Adrenal gland (tissue), 12 donors: ENCODE data around the gene CHTF18. TPM values are rescaled to one million over a fixed set of nuclear protein-coding genes. Genes with fewer than 3 reads are reported as not detected.

Experiments used
- DNase-seq, 7 donors: peaks; one replicate each; pipeline ENCODE4 v3.0.0-alpha.2; 2019 to 2020
- H3K27ac ChIP-seq, 5 donors: fragments of 200-600 bp; sonication (generic) in 4 of 5; 1 replicate in 3 of 5; 2 replicates in 2 of 5; pipeline versions ENCODE4 v1.5.1 to v1.8.0; 2016 to 2020; ENCODE audit warnings: mild to moderate bottlenecking in 1 of 5
- H3K27me3 ChIP-seq: fragments of 200-600 bp; 2 replicates; pipeline ENCODE4 v1.8.0; 2021
- H3K36me3 ChIP-seq, 2 donors: fragments of 200-600 bp; replicated peaks in 1 of 2; 1 replicate in 1 of 2; 2 replicates in 1 of 2; pipeline versions ENCODE4 v1.5.1 to v1.8.0; 2018 to 2022
- H3K4me1 ChIP-seq, 2 donors: fragments of 200-600 bp; replicated peaks in 1 of 2; 1 replicate in 1 of 2; 2 replicates in 1 of 2; pipeline versions ENCODE4 v1.5.1 to v1.8.0; 2018 to 2021
- H3K4me3 ChIP-seq, 4 donors: fragments of 200-600 bp; sonication (generic) in 3 of 4; one replicate each; pipeline ENCODE4 v1.5.1; 2016 to 2018
- H3K9me3 ChIP-seq, 3 donors: fragments of 200-600 bp; sonication (generic) in 1 of 3; replicated peaks in 1 of 3; 1 replicate in 2 of 3; 2 replicates in 1 of 3; pipeline versions ENCODE4 v1.5.1 to v1.8.0; 2016 to 2021
- CTCF ChIP-seq, 6 experiments: fragments of 450-650 bp in 4 of 6; fragments of 200-600 bp in 2 of 6; sonication (generic) in 1 of 6; IDR thresholded peaks; 1 replicate in 5 of 6; 2 replicates in 1 of 6; pipeline versions ENCODE4 v1.5.1 to v1.8.0; 2016 to 2021; ENCODE audit warnings: antibody characterized with exemption in 6 of 6, mild to moderate bottlenecking in 2 of 6, moderate library complexity in 1 of 6
- POLR2A ChIP-seq, 2 donors: fragments of 450-650 bp; IDR thresholded peaks; one replicate each; pipeline ENCODE4 v1.6.1; 2017; ENCODE audit warnings: antibody characterized with exemption in 2 of 2, mild to moderate bottlenecking in 2 of 2, moderate library complexity in 1 of 2
- WGBS, 4 donors: extraction: QIAGEN DNeasy Blood & Tissue Kit in 2 of 4; methylation state at CpG; one replicate each; pipeline versions ENCODE4 v1.1.5 to v1.1.7; 2013 to 2017; 5-methylcytosine and 5-hydroxymethylcytosine counted together
- intact Hi-C, 2 donors: fragments of 100-400 bp; cut with DNase I; formaldehyde crosslinking; loops; one replicate each; pipeline versions ENCODE4 v1.14.1 to v1.15.0; 2022 to 2023
- polyA plus RNA-seq, 3 donors: library from polyadenylated mRNA; stranded (reverse); fragments of 200-250 nt in 2 of 3; fragments of 350-450 nt in 1 of 3; fragmentation: Illumina TruSeq in 1 of 3; extraction: RNeasy Lipid Tissue Mini Kit (QIAGEN cat#74804) in 1 of 3; gene quantifications; one replicate each; pipeline ENCODE4 v1.2.3, GENCODE V29; 2013 to 2014
- total RNA-seq, 9 donors: library from RNA; depleted of rRNA in 4 of 9; stranded (reverse); fragments of >200 nt in 4 of 9; fragments of 120-200 nt in 1 of 9; fragmentation: NEBNext Ultra II Directional in 1 of 9; extraction: Animal tissue kit (Norgen Biotek cat#: 25700) in 1 of 9; gene quantifications; one replicate each; pipeline versions ENCODE4 v1.1.0 to v1.2.4, GENCODE V29; 2013 to 2023
- donor health status: healthy with polysubstance abuse.
- donor health status: Bipolar disorder and iron deficiency.
- donor health status: DM: yes; HTN: yes; CAD: no.
- donor health status: DM: no; HTN: no; CAD: no.
- donor health status: DM: no; HTN: no; CAD: no.
- donor health status: DM: yes; HTN: yes; CAD: no.

The CHTF18 gene
- total and polyA plus RNA-seq, 12 donors, result 0.29 to 69.8 (median 11.4) TPM

- H3K36me3 ChIP-seq, result no peaks in the 10 kb centered on the region
These were observed 5.0 kb downstream of the CHTF18 start for GRCh38 chr16:793414-793813.

DNA sequence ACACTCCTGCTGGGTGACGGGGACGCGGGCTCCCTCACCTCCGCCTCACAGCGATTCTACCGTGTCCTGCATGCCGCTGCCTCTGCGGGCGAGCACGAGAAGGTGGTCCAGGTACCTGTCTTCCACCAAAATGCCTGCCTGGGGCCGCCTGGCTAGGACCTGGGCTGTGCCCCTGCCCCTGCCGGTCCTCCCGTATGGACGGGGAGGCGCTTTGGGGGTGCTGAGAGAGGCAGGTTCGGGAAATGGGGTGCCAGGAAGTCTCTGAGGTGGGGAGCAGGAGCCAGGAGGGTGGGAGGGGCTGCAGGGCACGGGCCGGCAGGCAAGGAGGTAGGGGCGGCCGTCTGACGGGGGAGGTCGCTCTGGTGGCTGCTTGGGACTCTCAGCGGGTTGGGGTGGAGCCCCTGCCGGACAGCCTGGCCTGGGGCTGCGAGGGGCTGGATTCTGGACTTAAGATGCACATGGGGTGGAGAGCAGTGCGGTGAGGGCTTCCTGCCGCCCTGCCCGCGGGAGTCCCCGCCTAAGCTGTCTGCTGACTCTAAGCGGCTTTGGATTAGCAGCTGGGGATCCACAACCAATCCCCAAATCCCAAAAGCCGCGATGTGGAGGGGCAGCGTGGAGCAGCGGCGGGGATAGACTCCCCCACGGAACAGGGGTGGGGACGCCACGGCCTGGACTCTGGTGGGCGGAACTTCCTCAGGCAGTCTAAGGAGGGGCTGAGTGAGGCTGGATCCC is 5.8 kb downstream of the CHTF18 start:
- DNase-seq, result no peak
- peaks cover 0 to under 1% of the 10 kb centered on the region in 2 donors for H3K4me1 ChIP-seq
- WGBS, 4 donors, result 92 to 94% (median 93%) methylated on average over 18 to 40 of the region's 40 CpGs
- H3K9me3 ChIP-seq, result no peaks in the 10 kb centered on the region
- H3K27me3 ChIP-seq, result peaks cover 7% of the 10 kb centered on the region
- TF ChIP-seq CTCF (IDR thresholded peaks at IDR 0.05) (no peak), POLR2A (IDR thresholded peaks at IDR 0.05) (no peak)
- H3K36me3 ChIP-seq, result no peaks in the 10 kb centered on the region
- intact Hi-C loops, result no loop called here
- no peak overlapping the region for H3K4me3 ChIP-seq
- no peak overlapping the region for H3K27ac ChIP-seq

More at GRCh38 chr16:793414-793813, 5.0 kb downstream of the CHTF18 start:
- Histone ChIP-seq H3K27ac (no peak overlapping the region), H3K27me3 (no peaks in the 10 kb centered on the region), H3K4me1 (peaks cover 5 to 7% of the 10 kb centered on the region in 2 donors), H3K4me3 (no peak overlapping the region), H3K9me3 (no peaks in the 10 kb centered on the region)
- intact Hi-C loops, result no loop called here
- TF ChIP-seq CTCF (IDR thresholded peaks at IDR 0.05) (no peak), POLR2A (IDR thresholded peaks at IDR 0.05) (no peak)
- WGBS, 4 donors, result 80 to 96% (median 91%) methylated on average over 4 to 8 of the region's 8 CpGs
- no peak for DNase-seq

DNA sequence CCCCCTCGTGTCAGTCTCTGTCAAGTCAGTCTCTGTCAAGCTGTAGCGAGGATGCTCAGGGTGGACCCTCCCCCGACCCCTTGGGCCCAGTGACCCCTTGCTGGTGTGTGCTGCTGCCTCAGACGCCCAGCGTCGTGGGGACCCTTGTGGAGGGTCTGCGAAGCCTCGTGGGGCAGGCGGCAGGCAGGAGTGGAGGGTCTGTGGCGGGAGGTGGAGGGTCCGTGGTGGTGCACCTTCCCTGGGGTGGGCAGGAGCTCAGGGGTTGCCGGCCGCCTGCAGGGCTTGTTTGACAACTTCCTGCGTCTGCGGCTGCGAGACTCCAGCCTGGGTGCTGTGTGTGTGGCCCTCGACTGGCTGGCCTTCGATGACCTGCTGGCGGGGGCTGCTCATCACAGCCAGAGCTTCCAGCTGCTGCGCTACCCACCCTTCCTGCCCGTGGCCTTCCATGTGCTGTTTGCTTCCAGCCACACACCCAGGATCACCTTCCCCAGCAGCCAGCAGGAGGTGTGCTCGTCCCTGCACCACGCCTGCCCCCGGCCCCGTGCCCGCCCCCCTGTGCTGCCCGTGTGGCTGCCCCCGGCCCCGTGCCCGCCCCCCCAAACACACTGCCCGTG is 6.5 kb downstream of the CHTF18 start:
- Histone ChIP-seq H3K27me3 (peaks cover 12% of the 10 kb centered on the region), H3K36me3 (no peaks in the 10 kb centered on the region), H3K4me3 (no peak overlapping the region), H3K9me3 (no peaks in the 10 kb centered on the region), H3K4me1 (no peaks in the 10 kb centered on the region), H3K27ac (no peak overlapping the region)
- no peak for DNase-seq
- 87 to 89% (median 87%) methylated on average over 17 to 31 of the region's 31 CpGs for WGBS, 4 donors
- TF ChIP-seq CTCF (IDR thresholded peaks at IDR 0.05), result no peak
- no peak for TF ChIP-seq POLR2A (IDR thresholded peaks at IDR 0.05)
- intact Hi-C loops, result no loop called here

DNA sequence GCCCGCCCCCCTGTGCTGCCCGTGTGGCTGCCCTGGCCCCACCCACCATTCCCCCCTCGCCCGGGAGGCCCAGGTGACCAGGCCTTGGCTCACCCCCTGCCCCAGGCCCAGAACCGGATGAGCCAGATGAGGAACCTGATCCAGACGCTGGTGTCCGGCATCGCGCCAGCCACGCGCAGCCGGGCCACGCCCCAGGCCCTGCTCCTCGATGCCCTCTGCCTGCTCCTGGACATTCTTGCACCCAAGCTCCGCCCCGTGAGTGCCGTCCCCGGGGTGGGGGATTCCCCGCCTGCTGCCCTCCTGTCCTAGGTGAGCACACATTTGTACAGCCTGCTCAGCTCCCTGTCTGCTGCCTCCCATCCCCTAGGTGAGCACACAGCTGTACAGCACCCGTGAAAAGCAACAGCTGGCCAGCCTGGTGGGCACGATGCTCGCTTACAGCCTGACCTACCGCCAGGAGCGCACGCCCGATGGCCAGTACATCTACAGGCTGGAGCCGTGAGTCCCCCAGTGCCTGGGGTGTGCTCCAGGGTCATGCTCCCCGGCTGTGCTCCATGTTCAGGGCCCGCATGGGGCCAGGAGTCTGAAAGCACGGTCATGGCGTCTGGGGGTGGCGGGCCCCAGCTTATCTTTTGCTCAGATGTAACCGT is 7.3 kb downstream of the CHTF18 start:
- Histone ChIP-seq H3K9me3 (no peaks in the 10 kb centered on the region), H3K4me3 (no peak overlapping the region), H3K27me3 (peaks cover 19% of the 10 kb centered on the region), H3K4me1 (no peaks in the 10 kb centered on the region), H3K27ac (no peak overlapping the region), H3K36me3 (no peaks in the 10 kb centered on the region)
- no peak for TF ChIP-seq POLR2A (IDR thresholded peaks at IDR 0.05)
- no peak for TF ChIP-seq CTCF (IDR thresholded peaks at IDR 0.05)
- 83 to 97% (median 89%) methylated on average over 5 to 32 of the region's 33 CpGs for WGBS, 4 donors
- DNase-seq, result no peak
- intact Hi-C loops, result no loop called here
